GM19043 (cell line): ENCODE results near the gene SOX15.
"Not testable (repeated sequence)": the region's sequence is repeated elsewhere in the genome, so short reads cannot be mapped to it uniquely, and the experiment has no call there.

Experiments
- ATAC-seq: cut with Tn5 transposase; IDR thresholded peaks from one replicate; pipeline ENCODE4 v1.9.1; 2021; ENCODE audit warnings: low read depth; ENCODE audit not compliant: unreplicated experiment

The SOX15 gene

GRCh38 chr17:7611635-7612293 is 21.9 kb upstream of the SOX15 start:
- no peak for ATAC-seq

DNA sequence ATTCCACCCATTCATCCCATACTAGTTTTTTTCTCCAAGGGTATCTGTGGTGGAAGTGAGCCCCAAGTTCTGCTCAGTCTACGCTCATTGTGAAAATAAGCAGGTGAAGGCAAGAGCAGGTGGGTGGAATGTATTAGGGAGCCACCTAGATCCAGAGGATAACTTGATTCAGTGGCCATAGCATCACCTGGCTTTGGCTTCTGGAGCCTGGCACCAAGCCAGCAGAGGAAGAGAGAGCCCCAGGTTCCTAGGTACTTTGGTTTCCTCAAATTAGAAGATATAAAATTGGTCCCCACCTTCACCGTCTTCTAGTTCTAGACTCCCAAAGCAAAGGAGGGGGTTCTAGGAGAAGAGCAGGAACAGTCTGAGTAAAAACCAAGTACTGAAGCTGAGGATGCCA is 20.7 kb upstream of the SOX15 start:
- no peak for ATAC-seq

- no peak for ATAC-seq
Measured at GRCh38 chr17:7606280-7606679, 16.4 kb upstream of the SOX15 start.

DNA sequence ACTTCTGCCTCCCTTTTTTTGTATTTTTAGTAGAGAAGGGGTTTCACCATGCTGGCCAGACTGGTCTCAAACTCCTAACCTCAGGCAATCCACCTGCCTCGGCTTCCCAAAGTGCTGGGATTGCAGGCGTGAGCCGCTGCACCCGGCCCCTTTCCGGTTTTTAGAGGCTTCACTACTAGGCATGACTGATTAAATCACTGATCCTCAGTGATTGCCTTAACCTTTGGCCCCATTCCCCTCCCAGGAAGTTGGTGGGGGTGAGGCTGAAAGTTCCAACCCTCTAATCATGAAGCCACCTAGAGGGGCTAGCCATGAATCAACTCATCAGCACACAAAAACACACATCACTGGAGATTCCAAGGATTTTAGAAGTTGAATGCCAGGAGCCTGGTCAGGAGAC is 7.7 kb upstream of the SOX15 start:
- ATAC-seq, result not testable (repeated sequence)

DNA sequence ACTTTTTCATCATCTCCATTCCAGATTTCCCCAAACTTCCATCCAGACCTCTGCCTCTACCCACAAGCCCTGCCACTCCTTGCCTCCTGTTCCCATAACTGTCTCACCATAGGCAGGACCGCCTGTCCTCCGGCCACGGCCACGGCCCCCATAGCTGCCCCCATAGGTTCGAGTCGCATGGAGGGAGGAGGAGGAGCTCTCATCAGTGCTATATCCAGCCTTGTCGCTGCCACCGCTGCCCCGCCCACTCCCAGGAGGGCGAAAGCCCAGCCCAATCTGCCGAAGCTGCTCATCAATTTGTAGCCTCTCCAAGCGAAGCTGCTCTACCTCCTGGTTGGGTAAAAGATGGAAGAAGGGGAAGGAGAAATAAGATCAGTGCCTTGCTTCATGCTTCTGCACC is 3.4 kb upstream of the SOX15 start:
- no peak for ATAC-seq

- no peak for ATAC-seq
Measured at GRCh38 chr17:7592422-7593021, 2.6 kb upstream of the SOX15 start.

GRCh38 chr17:7591596-7591995 is 1.7 kb upstream of the SOX15 start:
- no peak for ATAC-seq

DNA sequence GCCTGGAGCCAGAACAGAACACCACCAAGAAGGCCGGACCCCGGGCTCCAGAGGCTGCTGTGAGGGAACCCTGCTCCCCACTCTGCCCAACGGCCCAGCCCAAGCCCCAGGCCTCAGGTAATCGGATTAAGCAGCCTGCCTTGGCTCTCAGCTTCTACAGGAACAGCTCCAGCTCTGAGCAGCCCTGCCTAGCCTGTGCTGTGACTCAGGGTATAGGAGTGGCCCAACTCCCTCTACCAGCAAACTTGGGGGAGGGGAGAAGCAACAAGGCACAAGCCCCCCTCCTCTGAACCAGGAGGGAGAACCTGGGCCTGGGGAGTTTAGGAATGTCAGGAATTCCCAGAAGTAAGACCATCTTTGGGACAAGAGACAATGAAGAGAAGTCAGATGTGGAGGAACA is 849 bp upstream of the SOX15 start:
- ATAC-seq, result no peak

DNA sequence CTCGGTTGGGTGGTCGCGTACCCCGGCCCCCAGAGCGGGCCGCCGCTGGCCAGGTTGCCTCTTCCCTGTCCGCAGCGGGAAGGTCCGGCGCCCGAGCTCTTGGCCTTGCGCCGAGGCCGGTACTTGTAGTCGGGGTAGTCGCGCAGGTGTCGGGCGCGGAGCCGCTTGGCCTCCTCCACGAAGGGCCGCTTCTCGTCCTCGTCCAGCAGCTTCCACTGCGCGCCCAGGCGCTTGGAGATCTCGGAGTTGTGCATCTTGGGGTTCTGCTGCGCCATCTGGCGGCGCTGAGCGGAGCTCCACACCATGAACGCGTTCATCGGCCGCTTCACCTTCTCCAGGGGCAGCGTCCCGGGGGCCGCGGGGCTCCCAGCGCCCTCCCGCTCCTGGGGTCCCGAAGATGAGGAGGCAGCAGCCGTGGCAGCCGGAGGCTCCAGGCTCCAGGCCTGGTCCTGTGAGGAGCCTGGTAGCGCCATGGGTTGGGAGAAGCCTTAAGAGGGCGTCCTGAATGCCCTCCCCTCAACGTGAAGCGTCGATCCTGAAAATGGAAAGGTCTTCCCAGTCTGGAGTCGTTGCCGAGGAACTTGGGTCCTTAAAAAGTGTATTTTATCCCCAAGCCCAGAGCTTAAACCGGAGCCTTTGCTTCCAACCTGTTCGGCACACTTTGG is 558 bp downstream of the SOX15 start:
- no peak for ATAC-seq

- no peak for ATAC-seq
Measured at GRCh38 chr17:7588553-7589203, 1.2 kb downstream of the SOX15 start.

- no peak for ATAC-seq
Measured at GRCh38 chr17:7587420-7588151, 2.3 kb downstream of the SOX15 start.

GRCh38 chr17:7586673-7587419 is 3.0 kb downstream of the SOX15 start:
- no peak for ATAC-seq

GRCh38 chr17:7583253-7584109 is 6.4 kb downstream of the SOX15 start, which contains the start of gene MPDU1:
Gene MPDU1, plus strand, starts transcription at chr17:7583852. Its CDS starts 11 bp downstream, at chr17:7583863.
- ATAC-seq, result peak; percentile 54

- no peak for ATAC-seq
Measured at GRCh38 chr17:7582396-7583252, 7.3 kb downstream of the SOX15 start.

- no peak for ATAC-seq
Measured at GRCh38 chr17:7580604-7581575, 9.0 kb downstream of the SOX15 start.

GRCh38 chr17:7579834-7580603 is 9.9 kb downstream of the SOX15 start:
- ATAC-seq, result no peak
